Cerebellar cortex (tissue), 1 donor: ENCODE measurements around the gene GRHL3.

Experiments
- DNase-seq: peaks from one replicate; pipeline ENCODE4 v3.0.0-alpha.2; 2015; ENCODE audit warnings: low spot score

GRHL3 gene

DNA sequence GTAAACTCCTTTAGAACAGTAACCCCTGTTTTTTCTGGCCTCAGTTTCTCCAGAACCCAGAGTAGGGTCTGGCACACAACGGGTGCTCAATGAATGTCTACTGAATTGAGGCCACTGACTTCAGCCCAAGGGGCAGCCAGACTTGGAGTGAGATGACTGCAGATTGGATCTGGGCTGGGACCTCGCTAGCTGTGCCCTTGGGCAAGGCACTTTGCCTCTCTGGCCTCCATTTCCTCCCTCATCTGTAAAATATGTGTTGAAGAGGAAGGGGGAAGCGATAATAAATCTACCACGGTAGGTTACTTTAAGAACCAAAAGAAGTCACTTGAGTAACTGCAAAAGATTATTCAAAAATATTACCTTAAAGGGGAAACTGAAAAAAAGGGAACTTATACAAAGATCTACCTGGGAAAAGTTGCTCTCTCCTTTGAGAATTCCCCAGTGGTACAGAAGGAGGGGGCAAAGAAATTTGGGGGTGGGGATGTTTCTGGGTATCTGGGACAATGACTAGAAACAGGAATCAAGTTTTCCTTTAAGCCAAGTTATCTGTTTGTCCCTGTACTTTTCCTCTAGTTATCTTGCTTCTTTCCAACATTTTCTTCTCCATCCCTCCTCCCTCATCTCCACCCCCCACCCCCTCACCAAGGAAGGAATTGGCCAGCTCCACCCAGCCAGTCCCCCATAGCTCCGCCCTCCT is 394 bp upstream of the GRHL3 start:
- DNase-seq = no peak

DNA sequence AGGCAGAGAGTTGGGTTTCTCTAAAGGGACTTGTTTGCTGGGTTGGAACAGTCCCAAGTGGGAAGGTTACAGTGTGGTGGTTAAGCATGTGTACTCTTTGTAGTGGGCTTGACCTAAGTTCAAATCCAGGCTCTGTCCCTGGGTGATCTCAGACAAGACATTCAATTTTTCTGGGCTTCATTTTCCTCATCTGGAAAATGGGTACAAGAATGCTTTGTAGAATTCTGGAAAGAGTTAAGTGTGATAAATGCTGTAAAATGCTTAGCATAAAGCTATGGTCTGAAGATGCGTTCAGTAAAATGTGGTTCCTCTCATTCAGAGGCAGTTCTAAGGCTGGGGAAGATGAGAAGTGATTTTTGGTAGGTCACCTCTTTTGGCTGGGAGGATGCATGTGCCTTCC is 805 bp downstream of the GRHL3 start:
- no peak for DNase-seq

GRCh38 chr1:24321126-24321525 is 2.0 kb downstream of the GRHL3 start:
- DNase-seq = no peak

- DNase-seq = no peak
Observed at GRCh38 chr1:24321697-24322469, 2.7 kb downstream of the GRHL3 start.

DNA sequence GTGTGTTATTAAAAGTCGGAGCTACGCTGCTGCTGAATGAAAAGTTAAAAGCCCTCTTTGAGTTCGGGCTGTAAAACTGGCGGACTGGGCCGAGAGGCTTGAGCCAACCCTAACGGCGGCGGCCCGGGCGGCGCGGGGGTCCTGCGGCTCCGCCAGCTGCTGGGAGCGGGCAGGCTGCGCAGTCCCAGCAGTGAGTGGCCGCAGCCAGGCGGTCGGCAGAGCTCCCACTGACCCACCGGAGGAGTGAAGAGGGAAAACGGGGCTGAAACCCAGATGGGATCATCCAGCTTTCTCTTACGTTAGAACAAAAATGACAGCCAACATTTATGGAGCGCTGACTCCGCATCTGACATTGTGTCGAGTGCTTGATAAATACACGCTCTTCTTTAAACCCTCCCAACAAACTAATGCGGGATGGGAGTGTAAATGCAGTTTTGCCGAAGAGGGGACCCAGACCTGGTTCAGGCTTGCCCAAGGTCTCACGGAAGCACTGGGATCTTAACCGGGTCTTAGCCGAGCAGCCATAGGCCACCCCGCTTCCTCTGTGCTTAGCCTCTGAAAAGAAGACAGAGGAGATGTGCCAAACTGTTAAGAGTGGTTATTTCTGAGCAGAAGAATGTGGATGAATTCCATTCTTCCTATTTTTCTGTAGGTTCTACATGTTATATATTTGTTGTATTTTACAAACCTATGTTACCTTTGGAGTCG is 3.5 kb downstream of the GRHL3 start:
- DNase-seq = peak; percentile 27

DNA sequence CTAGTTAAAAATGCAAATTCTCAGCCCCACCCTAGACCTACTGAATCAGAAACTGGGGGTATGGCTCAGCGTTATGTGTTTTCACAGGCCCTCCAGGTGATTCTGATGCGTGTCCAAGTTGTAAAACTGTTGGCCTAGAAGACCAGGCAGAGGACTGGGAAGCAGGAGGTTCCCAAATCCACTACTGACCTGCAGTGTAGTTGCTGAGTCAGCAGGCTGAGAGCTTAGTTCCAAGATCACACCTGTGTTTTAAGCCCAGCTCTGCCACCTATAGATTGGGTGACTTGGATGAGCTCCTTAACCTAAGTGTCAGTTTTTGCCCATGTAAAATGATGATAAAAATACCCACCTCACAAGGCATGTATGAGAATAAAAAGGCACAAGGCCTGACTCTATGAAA is 4.1 kb downstream of the GRHL3 start:
- peak; percentile 15 for DNase-seq

- no peak for DNase-seq
Observed at GRCh38 chr1:24324903-24325302, 5.7 kb downstream of the GRHL3 start.

GRCh38 chr1:24325587-24326449 is 6.7 kb downstream of the GRHL3 start:
- no peak for DNase-seq

- DNase-seq = no peak
Observed at GRCh38 chr1:24327486-24327885, 8.3 kb downstream of the GRHL3 start.

DNA sequence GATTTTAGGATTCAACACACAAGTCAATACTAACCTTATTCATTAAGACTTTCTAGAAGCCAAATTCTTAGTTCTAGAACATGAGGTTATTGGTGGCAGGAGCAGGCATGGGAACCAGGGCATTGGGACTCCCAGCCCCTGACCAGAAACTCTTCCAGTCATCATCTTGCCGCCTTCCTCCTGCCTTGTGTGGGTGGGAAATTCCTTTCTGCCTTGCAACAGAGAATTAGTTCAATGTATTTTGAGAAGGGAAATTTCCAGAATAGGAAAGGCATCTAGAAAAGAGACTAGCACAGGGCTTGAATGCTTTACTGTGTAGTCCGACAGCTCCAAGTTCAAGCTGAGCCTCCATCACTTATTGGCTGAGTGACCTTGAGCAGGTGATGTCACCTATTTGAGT is 8.7 kb downstream of the GRHL3 start:
- DNase-seq = no peak

DNA sequence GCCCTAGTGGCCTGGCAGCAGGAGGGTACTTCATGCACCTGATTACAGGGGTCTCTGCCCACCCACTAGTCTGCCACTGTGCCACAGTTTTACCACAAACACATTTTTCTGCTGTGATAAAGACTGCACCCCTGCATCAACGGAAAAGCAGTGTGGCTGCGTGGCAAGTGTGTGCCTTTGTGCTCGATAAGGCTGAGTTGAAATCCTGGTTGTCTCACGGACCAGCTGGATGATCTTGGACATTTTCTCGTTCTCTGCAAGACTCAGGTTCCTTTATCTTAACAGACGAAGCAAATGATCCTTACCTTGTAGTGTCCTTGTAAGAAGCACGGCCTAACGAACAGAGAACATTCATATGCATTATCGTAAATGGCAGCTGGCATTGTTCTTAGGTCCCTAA is 10.2 kb downstream of the GRHL3 start:
- no peak for DNase-seq

- no peak for DNase-seq
Observed at GRCh38 chr1:24329797-24330543, 10.8 kb downstream of the GRHL3 start.

GRCh38 chr1:24331961-24332673 is 13.0 kb downstream of the GRHL3 start:
- no peak for DNase-seq

DNA sequence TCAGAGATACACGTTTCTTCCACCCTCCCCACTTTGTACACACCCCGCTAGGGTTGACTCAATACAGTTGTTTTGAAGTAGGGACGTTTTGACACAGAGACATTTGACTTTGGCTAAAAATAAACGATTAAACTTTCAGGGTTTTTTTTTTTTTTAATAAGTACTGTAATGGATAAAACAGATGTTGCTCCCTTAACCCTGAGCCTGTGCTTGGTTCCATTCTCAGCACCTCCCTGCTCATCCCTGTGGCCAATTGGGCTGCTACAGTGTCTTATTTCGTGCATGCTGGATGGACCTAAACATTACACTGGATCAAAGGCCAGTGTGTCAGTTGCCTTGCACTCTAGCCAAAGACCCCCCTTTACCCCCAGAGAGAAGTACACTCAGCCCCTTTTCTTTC is 16.9 kb downstream of the GRHL3 start:
- DNase-seq = no peak

DNA sequence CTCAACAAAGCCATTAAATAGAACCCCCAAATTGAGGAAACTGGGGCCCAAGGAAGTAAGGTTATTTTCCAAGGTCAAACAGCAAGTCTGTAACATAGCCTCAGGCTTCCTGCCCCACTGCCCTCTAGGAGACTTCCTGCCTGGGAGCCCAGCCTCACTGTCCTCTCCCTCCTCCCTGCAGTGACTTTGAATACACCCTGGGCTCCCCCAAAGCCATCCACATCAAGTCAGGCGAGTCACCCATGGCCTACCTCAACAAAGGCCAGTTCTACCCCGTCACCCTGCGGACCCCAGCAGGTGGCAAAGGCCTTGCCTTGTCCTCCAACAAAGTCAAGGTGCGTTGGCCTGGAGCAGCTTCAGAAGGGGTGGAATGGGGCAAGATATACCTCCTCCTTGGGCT is 18.3 kb downstream of the GRHL3 start:
- DNase-seq = no peak

DNA sequence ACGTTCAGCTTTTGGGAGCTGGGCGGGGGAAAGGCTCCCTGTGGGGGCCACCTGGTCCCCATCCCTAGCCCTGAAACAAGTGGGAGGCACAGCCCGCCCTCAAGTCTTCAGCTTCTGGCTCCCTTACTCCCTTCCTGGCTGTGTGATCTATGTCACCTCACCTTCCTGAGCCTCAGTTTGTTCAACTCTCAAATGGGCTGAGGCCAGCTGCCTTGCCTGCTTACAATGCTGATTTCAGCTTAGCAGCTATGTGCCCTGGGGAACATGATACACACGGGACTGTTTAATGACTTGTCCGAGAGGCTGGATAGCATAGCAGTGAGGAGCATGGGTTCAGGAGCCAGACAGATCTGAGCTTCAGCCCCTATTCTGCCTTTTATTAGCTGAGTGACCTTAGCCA is 19.3 kb downstream of the GRHL3 start:
- DNase-seq = no peak

DNA sequence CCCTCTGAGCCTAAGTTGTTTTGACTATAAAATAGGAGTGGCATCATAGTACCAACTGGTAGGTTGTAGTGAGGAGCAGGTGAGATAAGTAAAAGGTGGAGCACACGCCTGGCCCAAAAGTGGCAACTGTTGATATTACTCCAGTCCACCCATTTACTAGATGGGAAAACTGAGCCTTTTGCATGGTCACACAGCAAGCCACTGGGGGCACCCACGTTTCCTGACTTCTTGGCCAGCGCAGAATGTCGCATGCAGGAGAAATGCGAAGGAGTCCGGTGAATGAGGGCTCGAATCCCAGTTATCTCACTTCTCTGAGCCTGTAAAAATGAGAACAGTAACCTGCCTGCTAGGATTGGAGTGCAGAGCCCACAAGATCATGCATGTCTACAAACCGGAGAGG is 20.8 kb downstream of the GRHL3 start:
- DNase-seq = no peak

DNA sequence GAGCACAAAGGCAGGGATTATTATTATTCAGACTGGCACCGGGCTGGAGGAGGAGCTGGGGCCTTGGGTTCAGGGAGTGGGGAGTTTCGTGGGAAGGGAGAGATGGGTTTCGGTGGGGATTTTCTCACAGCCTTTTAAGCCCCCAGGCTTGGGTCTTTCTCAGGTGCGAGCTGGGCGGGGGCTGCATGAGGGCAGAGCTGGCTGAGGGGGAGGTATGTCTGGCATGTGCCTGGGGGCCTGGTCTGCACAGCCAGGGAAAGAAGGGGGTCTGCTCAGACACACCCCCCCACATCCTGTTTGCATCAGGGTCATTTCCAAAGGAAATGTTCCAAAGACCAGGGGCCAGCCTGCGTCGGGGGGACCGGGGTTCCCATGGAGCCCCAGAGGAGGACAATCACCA is 21.6 kb downstream of the GRHL3 start:
- no peak for DNase-seq

DNA sequence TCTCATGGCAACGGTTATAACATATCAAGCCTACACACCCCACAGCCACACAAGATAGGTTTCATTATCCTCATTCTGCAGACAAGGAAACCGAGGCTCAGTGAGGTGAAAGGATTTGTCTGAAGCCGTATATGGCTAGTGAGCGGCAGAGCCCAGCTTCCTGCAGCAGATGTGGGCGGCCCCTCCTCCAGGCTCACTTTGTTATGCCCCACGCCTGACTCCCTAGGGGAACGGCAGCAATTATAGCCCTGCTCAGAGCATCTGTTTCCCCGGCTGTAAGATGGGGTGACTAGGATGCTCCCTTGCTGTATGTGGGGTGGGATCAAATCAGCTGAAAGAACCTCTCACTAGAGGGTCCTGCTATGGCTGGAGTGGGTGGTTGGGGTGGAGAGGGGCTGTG is 22.1 kb downstream of the GRHL3 start:
- DNase-seq = no peak

DNA sequence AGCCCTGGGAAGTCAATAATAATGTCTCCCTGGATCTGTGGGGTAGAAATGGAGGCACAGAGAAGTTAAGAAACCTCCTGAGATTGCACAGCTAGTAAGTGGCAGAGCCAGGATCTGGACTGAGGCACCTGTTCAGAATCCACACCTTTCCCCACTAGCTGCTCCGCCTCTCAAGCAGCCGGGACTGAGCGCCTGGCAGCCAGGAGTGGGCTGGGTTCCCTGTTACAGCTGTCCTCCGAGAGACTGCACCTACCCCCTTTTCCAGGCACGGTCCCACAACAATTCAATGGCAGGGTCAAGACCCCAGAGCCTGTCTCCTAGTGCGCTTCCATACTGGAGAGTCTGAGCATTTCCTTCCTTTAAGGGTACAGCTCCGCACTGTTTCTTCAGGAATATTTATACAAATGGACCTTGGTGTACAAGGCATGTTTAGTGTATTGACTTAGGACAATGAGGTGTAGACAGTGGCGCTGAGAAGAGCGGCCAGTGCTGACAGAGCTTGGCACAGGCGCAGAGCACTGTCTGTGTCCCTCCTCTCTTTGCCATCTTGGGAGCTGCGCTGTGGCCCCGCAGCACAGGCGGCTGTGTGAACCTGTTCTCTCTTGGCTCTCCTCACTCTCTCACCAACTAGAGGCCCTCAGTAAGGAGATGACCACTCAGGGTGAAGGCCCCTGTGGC is 24.4 kb downstream of the GRHL3 start:
- peak; percentile 58 for DNase-seq
